Mesenchymal stem cell (in vitro differentiated cells and primary cell): Measurements from ENCODE around the gene POFUT2.

Source experiments
- DNase-seq: peaks from one replicate; pipeline ENCODE4 v3.0.0-alpha.2; 2013
- H2AFZ ChIP-seq: one replicate; pipeline ENCODE4 v1.6.1; 2013; ENCODE audit warnings: low read depth, mild to moderate bottlenecking, control low read depth, inconsistent platforms, low read length, moderate library complexity
- H2AK5ac ChIP-seq: 2 replicates; pipeline ENCODE4 v1.6.1; 2013; ENCODE audit warnings: low read length, moderate library complexity, mild to moderate bottlenecking, inconsistent platforms; ENCODE audit not compliant: severe bottlenecking
- H2BK120ac ChIP-seq: one replicate; pipeline ENCODE4 v1.6.1; 2013; ENCODE audit warnings: low read depth, mild to moderate bottlenecking, inconsistent platforms, low read length, moderate library complexity
- H2BK12ac ChIP-seq, 2 experiments: one replicate each; pipeline ENCODE4 v1.6.1; 2013; ENCODE audit warnings: inconsistent platforms in 2 of 2, low read length in 2 of 2, mild to moderate bottlenecking in 2 of 2, moderate library complexity in 2 of 2, control low read depth in 1 of 2
- H2BK15ac ChIP-seq: one replicate; pipeline ENCODE4 v1.6.1; 2013; ENCODE audit warnings: mild to moderate bottlenecking, low read depth, inconsistent platforms; ENCODE audit not compliant: poor library complexity, severe bottlenecking
- H2BK5ac ChIP-seq: 2 replicates; pipeline ENCODE4 v1.6.1; 2013; ENCODE audit warnings: low read depth, mild to moderate bottlenecking, low read length, control low read depth, inconsistent platforms; ENCODE audit not compliant: poor library complexity, severe bottlenecking
- H3K14ac ChIP-seq, 2 experiments: one replicate each; pipeline ENCODE4 v1.6.1; 2013; ENCODE audit warnings: inconsistent platforms in 2 of 2, low read length in 2 of 2, control low read depth in 1 of 2, mild to moderate bottlenecking in 1 of 2, moderate library complexity in 1 of 2
- H3K18ac ChIP-seq, 2 experiments: one replicate each; pipeline ENCODE4 v1.6.1; 2013; ENCODE audit warnings: inconsistent platforms in 2 of 2, low read length in 2 of 2, control low read depth in 1 of 2, low read depth in 1 of 2, mild to moderate bottlenecking in 1 of 2
- H3K23ac ChIP-seq, 2 experiments: one replicate each; pipeline ENCODE4 v1.6.1; 2013; ENCODE audit warnings: inconsistent platforms in 2 of 2, low read length in 2 of 2, mild to moderate bottlenecking in 2 of 2, moderate library complexity in 2 of 2, control low read depth in 1 of 2
- H3K27ac ChIP-seq: 2 replicates; pipeline ENCODE4 v1.5.1; 2013; ENCODE audit warnings: mild to moderate bottlenecking, moderate library complexity, low read length, control low read depth, inconsistent platforms; ENCODE audit not compliant: poor library complexity, severe bottlenecking
- H3K27me3 ChIP-seq, 2 experiments: 2 replicates each; pipeline versions ENCODE4 v1.6.1 to v1.7.0; 2013; ENCODE audit warnings: low read length in 2 of 2, mild to moderate bottlenecking in 2 of 2, moderate library complexity in 2 of 2, control low read depth in 1 of 2, inconsistent platforms in 1 of 2; ENCODE audit not compliant: control insufficient read depth in 1 of 2, insufficient read depth in 1 of 2
- H3K36me3 ChIP-seq, 2 experiments: 2 replicates each; pipeline versions ENCODE4 v1.6.1 to v1.7.0; 2013; ENCODE audit warnings: low read length in 2 of 2, control low read depth in 1 of 2, inconsistent platforms in 1 of 2, low read depth in 1 of 2, mild to moderate bottlenecking in 1 of 2; ENCODE audit not compliant: insufficient read depth in 2 of 2, control insufficient read depth in 1 of 2
- H3K4ac ChIP-seq, 2 experiments: one replicate each; pipeline ENCODE4 v1.6.1; 2013; ENCODE audit warnings: inconsistent platforms in 2 of 2, low read length in 2 of 2, mild to moderate bottlenecking in 2 of 2, moderate library complexity in 2 of 2, control low read depth in 1 of 2, low read depth in 1 of 2
- H3K4me1 ChIP-seq: 2 replicates; pipeline ENCODE4 v1.6.1; 2013; ENCODE audit warnings: low read depth, low read length, control low read depth; ENCODE audit not compliant: control insufficient read depth, insufficient read depth
- H3K4me2 ChIP-seq: 2 replicates; pipeline ENCODE4 v1.6.1; 2013; ENCODE audit warnings: low read length, mild to moderate bottlenecking, inconsistent platforms; ENCODE audit not compliant: poor library complexity, severe bottlenecking
- H3K4me3 ChIP-seq, 2 experiments: 2 replicates each; pipeline versions ENCODE4 v1.5.1 to v1.7.0; 2013; ENCODE audit warnings: low read length in 2 of 2, mild to moderate bottlenecking in 2 of 2, control low read depth in 1 of 2, low read depth in 1 of 2; ENCODE audit not compliant: insufficient read depth in 1 of 2
- H3K79me1 ChIP-seq: replicated peaks from 2 replicates; pipeline ENCODE4 v1.6.1; 2013; ENCODE audit warnings: mild to moderate bottlenecking, control low read depth, low read length, inconsistent platforms; ENCODE audit not compliant: poor library complexity, severe bottlenecking
- H3K9ac ChIP-seq: 2 replicates; pipeline ENCODE4 v1.7.0; 2013; ENCODE audit warnings: mild to moderate bottlenecking, low read length, moderate library complexity
- H3K9me3 ChIP-seq: 2 replicates; pipeline ENCODE4 v1.7.0; 2013; ENCODE audit warnings: mild to moderate bottlenecking, low read length; ENCODE audit not compliant: control insufficient read depth
- H4K8ac ChIP-seq: one replicate; pipeline ENCODE4 v1.6.1; 2013; ENCODE audit warnings: inconsistent platforms, mild to moderate bottlenecking, low read length, moderate library complexity
- H4K91ac ChIP-seq: one replicate; pipeline ENCODE4 v1.6.1; 2013; ENCODE audit warnings: mild to moderate bottlenecking, low read length, inconsistent platforms
- WGBS: methylation state at CpG from one replicate; pipeline ENCODE4 v1.1.7; 2013; ENCODE audit warnings: mixed read lengths; 5-methylcytosine and 5-hydroxymethylcytosine counted together

POFUT2 gene

GRCh38 chr21:45297329-45297728, 9.6 kb upstream of the POFUT2 start:
- peak overlapping the region; percentile 41 for H4K91ac ChIP-seq
- H3K18ac ChIP-seq, result peak overlapping the region; percentile 27 to 39
- H3K27ac ChIP-seq, result no peak overlapping the region
- no peak overlapping the region for H2BK5ac ChIP-seq
- peaks cover 6% of the 10 kb centered on the region for H3K9me3 ChIP-seq
- H2AK5ac ChIP-seq, result peak overlapping the region; percentile 38
- peaks cover 50% of the 10 kb centered on the region for H3K4me1 ChIP-seq
- H3K79me1 ChIP-seq, result peaks cover 20% of the 10 kb centered on the region
- peak overlapping the region; percentile 67 for H2BK120ac ChIP-seq
- no peak for DNase-seq
- H3K36me3 ChIP-seq, result peaks cover 0 to 6% of the 10 kb centered on the region in 2 experiments
- H3K4me3 ChIP-seq, result no peak overlapping the region
- H3K4ac ChIP-seq, result peak overlapping the region in 1 of 2 experiments; percentile 55
- 97% methylated on average over 6 of the region's 9 CpGs for WGBS
- H3K23ac ChIP-seq, result no peak overlapping the region
- H3K27me3 ChIP-seq, result no peaks in the 10 kb centered on the region
- no peak overlapping the region for H3K4me2 ChIP-seq
- no peak overlapping the region for H3K14ac ChIP-seq
- H4K8ac ChIP-seq, result no peak overlapping the region
- no peak overlapping the region for H2BK15ac ChIP-seq
- H2BK12ac ChIP-seq, result peak overlapping the region; percentile 59 to 67
- H2AFZ ChIP-seq, result no peak overlapping the region
- H3K9ac ChIP-seq, result no peak overlapping the region

GRCh38 chr21:45296638-45297037, 8.9 kb upstream of the POFUT2 start:
- H2BK5ac ChIP-seq, result no peak overlapping the region
- peaks cover 6% of the 10 kb centered on the region for H3K9me3 ChIP-seq
- no peak for DNase-seq
- H3K27me3 ChIP-seq, result no peaks in the 10 kb centered on the region
- H2BK15ac ChIP-seq, result no peak overlapping the region
- H2BK120ac ChIP-seq, result no peak overlapping the region
- H4K91ac ChIP-seq, result no peak overlapping the region
- WGBS, result 92% methylated on average over 6 of the region's 7 CpGs
- no peak overlapping the region for H3K4me3 ChIP-seq
- no peak overlapping the region for H3K4me2 ChIP-seq
- no peak overlapping the region for H2BK12ac ChIP-seq
- H4K8ac ChIP-seq, result no peak overlapping the region
- H3K36me3 ChIP-seq, result peaks cover 0 to 7% of the 10 kb centered on the region in 2 experiments
- no peak overlapping the region for H3K14ac ChIP-seq
- no peak overlapping the region for H3K27ac ChIP-seq
- no peak overlapping the region for H2AFZ ChIP-seq
- peak overlapping the region; percentile 24 to 25 for H3K18ac ChIP-seq
- H2AK5ac ChIP-seq, result no peak overlapping the region
- peaks cover 20% of the 10 kb centered on the region for H3K79me1 ChIP-seq
- H3K4ac ChIP-seq, result no peak overlapping the region
- no peak overlapping the region for H3K9ac ChIP-seq
- no peak overlapping the region for H3K23ac ChIP-seq
- H3K4me1 ChIP-seq, result peaks cover 50% of the 10 kb centered on the region

- H2BK120ac ChIP-seq, result peak overlapping the region; percentile 88
- H3K9me3 ChIP-seq, result peaks cover 6% of the 10 kb centered on the region
- peaks cover 0 to 9% of the 10 kb centered on the region in 2 experiments for H3K36me3 ChIP-seq
- no peak overlapping the region for H3K4me3 ChIP-seq
- peak; percentile 97 for DNase-seq
- H2AK5ac ChIP-seq, result peak overlapping the region; percentile 85
- no peak overlapping the region for H2BK15ac ChIP-seq
- H4K91ac ChIP-seq, result peak overlapping the region; percentile 100
- WGBS, result 18% methylated on average over 21 of the region's 27 CpGs
- peak overlapping the region; percentile 86 for H3K9ac ChIP-seq
- peaks cover 49% of the 10 kb centered on the region for H3K4me1 ChIP-seq
- peak overlapping the region in 1 of 2 experiments; percentile 45 for H3K14ac ChIP-seq
- no peak overlapping the region for H2AFZ ChIP-seq
- H4K8ac ChIP-seq, result peak overlapping the region; percentile 96
- H3K18ac ChIP-seq, result peak overlapping the region; percentile 96 to 99
- H3K27me3 ChIP-seq, result no peaks in the 10 kb centered on the region
- H2BK5ac ChIP-seq, result peak overlapping the region; percentile 19
- H3K27ac ChIP-seq, result peak overlapping the region; percentile 94
- H2BK12ac ChIP-seq, result peak overlapping the region; percentile 90 to 99
- peaks cover 20% of the 10 kb centered on the region for H3K79me1 ChIP-seq
- peak overlapping the region; percentile 93 to 99 for H3K4ac ChIP-seq
- no peak overlapping the region for H3K23ac ChIP-seq
- H3K4me2 ChIP-seq, result peak overlapping the region; percentile 40
Measured at GRCh38 chr21:45295576-45296365, 8.1 kb upstream of the POFUT2 start.

GRCh38 chr21:45294509-45295291, 7.0 kb upstream of the POFUT2 start:
- Histone ChIP-seq H2AFZ (no peak overlapping the region), H3K79me1 (peaks cover 18% of the 10 kb centered on the region), H3K4me2 (peak overlapping the region; percentile 66), H4K91ac (peak overlapping the region; percentile 100), H2BK12ac (peak overlapping the region; percentile 99), H3K18ac (peak overlapping the region; percentile 99 to 100), H3K9me3 (peaks cover 6% of the 10 kb centered on the region), H3K27me3 (no peaks in the 10 kb centered on the region), H3K4me1 (peaks cover 40% of the 10 kb centered on the region), H2BK15ac (peak overlapping the region; percentile 99), H2BK5ac (peak overlapping the region; percentile 95), H3K27ac (peak overlapping the region; percentile 94), H3K23ac (peak overlapping the region in 1 of 2 experiments; percentile 91), H3K4me3 (peak overlapping the region in 1 of 2 experiments; percentile 42), H3K14ac (peak overlapping the region in 1 of 2 experiments; percentile 82), H3K4ac (peak overlapping the region; percentile 97 to 100), H3K36me3 (peaks cover 4 to 11% of the 10 kb centered on the region in 2 experiments), H2BK120ac (peak overlapping the region; percentile 100), H3K9ac (peak overlapping the region; percentile 86), H2AK5ac (peak overlapping the region; percentile 85), H4K8ac (peak overlapping the region; percentile 100)
- WGBS, result 8% methylated on average over 40 of the region's 40 CpGs
- peak; percentile 100 for DNase-seq
